ENCODE measurements around the gene SYTL3.
"Not testable (repeated sequence)": the region's sequence is repeated elsewhere in the genome, so short reads cannot be mapped to it uniquely, and the experiment has no call there.

Gene SYTL3, protein sequence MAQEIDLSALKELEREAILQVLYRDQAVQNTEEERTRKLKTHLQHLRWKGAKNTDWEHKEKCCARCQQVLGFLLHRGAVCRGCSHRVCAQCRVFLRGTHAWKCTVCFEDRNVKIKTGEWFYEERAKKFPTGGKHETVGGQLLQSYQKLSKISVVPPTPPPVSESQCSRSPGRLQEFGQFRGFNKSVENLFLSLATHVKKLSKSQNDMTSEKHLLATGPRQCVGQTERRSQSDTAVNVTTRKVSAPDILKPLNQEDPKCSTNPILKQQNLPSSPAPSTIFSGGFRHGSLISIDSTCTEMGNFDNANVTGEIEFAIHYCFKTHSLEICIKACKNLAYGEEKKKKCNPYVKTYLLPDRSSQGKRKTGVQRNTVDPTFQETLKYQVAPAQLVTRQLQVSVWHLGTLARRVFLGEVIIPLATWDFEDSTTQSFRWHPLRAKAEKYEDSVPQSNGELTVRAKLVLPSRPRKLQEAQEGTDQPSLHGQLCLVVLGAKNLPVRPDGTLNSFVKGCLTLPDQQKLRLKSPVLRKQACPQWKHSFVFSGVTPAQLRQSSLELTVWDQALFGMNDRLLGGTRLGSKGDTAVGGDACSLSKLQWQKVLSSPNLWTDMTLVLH

DNA sequence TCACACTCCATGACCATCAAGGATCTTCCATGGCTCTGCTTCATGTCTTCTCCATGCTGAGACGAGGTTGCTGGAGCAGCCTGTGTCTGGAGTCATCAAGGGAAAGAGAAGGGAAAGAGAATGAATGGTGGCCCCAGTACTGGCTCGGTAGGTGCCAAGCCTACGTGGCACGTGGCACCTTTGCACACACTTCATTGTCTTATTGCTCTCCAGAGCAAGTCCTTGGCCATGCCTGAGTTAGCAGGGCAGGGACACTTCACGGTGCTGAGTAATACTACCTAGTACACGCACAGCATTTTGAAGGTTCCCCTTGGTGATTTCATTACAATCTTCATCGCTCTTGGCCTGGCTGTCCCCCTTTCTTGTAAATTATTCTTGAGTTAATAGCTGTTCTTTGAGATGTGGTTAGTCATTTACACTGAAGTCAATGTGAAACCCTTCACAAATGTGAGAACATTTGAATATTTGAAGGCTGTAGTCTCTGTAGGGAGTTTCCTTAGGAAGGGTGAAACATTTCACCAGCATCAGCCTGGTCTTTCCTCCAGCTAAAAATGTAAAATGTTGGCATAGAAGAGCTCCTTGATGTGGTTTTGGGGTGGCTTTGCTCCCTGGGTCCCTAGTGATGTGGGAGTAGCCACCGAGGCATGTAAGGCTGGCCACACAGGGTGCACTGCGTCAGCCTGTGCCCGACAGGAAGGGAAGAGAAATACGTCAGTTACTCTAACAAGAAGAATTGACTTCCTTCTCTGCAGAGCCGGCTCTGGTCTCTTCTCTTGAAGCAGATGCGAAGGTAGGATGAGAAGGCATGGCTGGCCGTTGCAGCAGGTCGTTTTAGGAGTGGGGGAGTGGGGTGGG is at the start of gene SYTL3:
Gene SYTL3 (plus strand): TSS at position 766 of the 855 bp plus-strand sequence. CDS start 13,215 bp downstream, outside the sequence.
- DNase-seq, result peak; percentile 62 to 74

DNA sequence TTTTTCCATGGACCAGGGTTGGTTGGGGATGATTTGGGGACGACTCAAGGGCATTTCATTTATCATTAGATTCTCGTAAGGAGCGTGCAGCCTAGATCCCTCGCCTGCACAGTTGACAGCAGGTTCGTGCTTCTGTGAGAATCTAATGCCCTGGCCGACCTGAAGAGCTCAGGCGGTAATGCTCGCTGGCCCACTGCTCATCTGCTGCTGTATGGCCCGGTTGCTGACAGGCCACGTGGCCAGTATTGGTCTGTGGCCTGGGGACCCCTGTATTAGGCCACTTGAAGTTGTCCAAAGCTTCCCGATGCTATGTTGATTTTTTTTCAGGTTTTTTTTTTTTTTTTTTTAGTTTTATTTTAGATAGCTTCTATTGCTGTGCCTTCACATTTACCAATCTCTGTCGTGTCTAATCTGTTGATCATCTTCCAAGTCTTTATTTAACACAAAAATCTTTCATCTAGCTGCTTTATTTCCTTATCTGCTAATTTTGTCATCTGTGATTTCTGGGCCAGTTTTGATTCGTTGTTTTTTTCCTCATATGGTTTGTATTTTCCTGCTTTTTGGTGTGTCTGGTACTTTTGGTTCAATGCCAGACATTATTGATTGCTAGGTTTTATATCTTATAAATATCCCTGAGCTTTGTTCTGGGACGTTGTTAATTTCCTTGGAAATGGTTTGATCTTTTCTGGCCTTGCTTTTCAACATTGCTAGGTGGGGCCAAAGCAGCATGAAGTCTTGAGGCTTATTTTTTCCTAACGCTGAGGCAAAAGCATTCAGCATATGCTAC is 46.4 kb upstream of the SYTL3 start:
- no peak for DNase-seq

DNA sequence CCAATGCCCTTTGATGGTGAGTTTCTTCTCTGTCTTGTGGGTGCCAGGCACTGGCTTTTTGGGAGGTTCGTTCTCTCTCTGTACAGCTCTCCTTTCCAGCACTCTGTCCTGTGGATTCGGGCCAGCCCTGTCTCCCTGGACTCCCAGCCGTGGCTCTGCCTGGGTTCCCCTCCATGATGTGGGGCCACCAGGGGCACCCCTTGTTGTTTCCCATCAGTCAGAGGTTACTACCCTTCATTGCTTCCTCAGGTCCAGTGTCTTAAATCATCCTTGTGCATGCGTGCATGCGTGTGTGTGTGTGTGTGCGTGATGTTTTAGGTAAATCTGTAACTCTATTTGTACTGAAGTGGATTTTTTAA is 45.8 kb upstream of the SYTL3 start:
- DNase-seq, result no peak

DNA sequence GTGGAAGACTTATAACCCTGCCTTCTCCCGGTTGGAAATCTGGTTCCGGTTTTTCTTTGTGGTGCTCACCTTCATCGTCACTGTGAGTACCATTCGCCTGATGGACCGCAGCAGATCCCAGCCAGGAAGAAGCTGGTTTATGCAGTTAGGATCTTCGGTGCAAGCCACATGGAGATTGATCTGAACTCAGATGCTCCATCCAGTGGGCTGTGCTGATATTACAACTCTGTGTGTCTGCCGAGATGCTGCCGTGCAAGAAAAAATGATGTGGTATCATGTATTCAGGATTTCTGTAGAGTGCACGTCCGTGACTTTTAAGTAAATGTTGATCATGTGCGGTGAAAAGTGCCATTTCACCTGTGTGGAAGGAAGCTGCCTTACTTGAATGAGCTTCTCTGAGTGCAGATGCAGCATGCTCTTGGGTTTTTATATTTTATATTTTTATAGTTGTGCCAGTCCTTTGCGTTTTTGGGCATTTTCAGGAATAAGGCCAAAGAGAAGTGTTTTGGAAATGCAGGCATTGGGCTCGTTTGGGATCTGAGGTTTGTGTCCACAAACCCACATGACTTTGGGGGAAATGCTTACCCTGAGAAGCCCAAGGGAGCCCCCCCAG is 44.5 kb upstream of the SYTL3 start:
- peak; percentile 41 to 57 for DNase-seq

DNA sequence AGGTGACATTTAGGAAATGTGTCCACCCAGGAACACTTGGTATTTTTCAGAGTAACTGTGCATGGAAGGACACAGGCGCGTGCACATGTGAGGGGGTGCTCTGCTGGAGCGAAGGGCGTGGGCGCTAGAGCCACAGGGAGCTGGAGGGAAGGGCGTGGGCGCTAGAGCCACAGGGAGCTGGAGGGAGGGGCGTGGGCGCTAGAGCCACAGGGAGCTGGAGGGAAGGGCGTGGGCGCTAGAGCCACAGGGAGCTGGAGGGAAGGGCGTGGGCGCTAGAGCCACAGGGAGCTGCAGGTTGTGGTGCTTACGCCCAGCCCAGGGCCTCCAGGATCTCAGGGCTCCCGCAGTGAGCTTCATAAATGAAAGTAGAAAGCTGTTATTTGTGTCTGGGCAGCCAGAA is 43.8 kb upstream of the SYTL3 start:
- not testable (repeated sequence) for DNase-seq

DNA sequence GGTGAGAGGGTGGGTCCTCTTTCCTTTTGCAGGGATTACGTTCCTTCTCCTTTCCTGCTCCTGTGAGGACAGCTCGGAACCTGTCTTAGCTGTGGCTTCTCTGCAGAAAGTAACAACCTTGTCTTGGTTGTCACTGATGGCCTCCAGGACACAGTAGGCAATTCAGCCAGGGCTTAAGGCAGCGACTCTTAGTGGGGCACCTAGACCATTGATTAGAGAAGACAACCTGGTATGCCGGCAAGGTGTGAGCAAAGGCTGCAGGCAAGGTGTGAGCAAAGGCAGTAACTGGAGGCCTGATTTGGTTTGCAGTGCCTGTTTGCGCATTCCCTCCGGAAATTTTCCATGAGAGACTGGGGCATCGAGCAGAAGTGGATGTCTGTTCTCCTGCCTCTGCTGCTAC is 42.9 kb upstream of the SYTL3 start:
- no peak for DNase-seq

DNA sequence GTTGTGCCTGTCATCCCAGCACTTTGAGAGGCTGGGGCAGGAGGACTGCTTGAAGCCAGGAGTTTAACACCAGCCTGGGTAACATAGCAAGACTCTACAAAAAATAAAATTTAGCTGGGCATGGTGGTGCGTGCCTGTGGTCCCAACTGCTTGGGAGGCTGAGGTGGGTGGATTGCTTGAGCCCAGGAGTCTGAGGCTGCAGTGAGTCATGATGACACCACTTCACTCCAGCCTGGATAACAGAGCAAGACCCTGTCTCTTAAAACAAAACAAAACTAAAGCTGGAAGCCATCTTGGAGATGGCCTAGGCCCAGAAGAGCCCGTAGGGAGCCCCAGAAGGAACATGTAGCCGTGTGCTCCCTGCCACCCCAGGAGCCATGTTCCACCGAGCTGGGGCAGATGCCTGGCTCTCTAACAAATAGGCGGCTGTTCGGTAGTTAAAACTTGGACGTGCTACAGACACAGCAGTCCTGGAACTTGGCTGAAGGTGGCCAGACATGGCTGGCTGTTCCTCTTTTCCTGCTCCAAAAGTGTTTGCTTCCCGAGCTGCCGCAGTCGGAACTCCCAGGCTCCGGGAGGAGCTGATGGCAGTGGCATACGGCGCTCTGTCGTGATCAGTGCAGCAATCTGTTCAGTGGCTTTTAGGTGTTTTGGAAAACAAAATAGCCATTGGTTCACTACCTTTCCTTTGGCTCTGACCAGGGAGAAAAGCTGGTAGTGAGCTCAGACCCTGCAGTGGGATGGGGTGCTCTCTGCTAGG is 42.3 kb upstream of the SYTL3 start:
- DNase-seq, result no peak

DNA sequence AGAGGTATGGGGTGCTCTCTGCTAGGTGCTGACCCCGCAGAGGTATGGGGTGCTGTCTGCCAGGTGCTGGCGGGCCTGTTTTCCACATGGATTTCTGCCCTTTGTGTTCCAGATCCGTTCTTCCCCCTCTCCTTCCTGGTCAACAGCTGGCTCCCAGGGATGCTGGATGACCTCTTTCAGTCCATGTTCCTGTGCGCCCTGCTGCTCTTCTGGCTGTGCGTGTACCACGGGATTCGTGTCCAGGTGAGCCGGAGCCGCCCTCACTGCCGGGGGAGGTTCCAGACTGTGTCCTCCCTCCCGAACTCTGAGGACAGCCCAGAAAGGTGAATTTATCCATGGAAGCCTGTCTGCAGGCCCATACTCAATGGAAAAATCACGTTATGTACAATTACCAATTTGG is 41.6 kb upstream of the SYTL3 start:
- no peak for DNase-seq

DNA sequence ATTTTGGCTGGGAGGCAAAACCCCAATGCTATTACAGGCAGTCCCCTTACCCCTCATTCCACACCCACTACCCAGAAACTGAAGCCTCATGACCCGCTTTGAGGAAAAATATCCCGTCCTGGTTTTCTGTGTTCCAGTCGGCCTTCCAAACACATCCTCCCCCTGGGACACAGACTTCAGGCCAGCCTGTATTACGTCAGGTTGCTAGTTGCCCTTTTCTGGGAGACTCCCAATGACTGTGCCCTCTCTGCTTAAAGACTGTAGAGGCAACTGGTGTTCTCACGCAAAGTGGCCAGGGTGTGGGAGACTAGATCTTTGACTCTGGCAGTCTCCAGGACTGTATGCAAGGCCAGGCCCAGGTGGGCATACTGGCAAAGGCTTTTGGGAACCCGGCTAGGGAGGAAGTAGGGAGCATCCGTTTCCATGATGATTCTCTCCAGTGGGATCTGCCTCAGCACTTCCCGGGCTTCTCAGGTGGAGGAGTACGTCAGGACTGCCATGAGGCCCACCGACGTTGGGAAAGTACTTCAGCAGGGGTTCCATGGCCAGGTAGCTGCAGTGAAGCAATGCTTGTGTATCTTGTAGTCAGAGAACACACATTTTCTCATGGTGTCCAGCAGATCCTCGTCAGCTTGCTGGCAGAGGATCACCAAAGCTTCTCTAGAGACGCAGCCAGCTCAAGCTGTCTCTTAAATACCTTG is 40.2 kb upstream of the SYTL3 start:
- no peak for DNase-seq

DNA sequence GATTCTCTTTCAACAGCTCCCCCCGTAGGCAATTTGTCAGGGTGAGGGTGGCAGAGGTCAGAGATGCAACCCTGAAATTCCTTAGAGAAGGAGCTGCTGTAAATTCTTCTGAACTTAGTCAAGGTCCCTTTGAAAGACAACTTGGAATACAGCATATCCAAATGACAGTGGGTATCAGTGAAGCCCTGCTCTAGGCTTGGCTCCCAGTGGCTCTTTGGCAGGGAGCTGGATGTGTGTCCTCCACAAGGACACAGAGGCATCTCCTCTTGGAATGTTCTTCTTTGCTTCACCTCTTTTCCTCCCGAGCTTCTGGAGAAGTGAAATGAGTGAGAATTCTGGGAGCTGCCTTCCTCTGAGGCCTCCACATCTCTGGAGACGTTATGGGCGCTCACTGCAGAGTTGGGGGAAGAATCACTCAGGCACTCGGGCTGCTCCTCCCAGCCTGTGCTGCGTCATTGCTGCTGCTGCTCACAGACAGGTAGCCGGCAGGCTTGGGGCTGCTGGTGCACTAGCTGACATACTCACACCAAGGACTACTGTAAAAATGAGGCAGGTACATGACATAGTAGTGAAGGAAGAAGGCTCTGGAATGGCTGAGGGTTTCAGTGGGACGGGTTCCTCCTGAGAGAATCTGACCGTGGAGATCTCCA is 39.4 kb upstream of the SYTL3 start:
- DNase-seq, result no peak

DNA sequence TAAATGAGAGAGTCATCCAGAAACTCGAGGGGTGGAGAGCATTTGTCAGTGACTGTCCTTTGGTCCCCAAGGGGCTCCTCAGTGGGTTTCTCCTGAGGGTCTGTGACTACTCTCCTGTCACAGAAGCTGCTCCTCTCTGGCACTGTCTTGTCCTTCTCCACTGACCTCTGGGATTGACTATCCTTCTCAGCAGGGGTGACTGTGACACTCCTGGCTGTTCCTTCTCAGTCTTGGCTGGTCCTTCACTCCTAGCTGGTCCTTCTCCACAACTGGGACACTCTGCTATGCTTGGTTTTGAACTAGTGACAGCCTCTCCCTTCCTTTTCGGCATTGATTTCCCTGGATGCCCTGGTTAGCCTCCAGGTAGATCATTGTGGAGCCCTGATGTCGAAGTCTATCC is 38.8 kb upstream of the SYTL3 start:
- DNase-seq, result no peak

DNA sequence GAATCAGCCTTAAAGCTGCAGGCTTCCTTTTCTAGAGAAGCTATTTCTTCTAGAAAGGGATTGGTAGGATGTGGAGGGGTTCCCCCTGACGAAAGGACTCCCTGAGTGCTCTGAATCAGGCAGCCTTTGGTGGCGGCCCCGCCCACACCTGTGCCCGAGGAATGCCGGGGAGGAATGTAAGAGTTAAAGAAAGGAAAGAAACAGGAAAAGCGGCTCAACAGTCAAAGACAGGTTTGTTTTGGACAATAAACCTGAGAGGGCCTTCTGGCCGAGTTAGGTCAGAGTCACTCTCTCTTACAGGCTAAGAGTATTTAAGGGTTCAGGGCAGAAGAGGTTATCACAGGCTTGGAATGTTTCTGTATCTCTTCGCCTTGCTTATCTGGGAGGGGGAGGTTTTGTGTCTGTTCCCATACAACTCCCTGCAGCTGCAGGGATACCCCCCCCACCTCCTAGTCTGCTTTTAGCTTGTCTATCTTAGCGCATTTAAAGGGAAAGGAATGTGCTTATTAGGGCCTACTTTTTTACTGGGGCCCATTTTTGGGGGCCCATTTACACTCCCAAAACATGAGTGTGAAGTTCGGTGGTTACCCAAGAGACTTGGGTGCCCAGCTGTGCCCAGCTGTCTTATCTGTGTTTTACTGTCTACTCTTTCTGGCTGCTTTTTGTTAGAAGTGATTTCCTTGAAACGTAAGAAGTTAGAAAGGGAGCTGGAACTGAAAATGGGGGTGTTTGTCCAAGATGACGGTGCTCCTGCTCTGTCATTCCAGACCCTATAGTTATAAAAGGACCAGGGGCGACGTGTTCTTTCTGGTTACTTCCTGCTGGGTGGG is 38.1 kb upstream of the SYTL3 start:
- DNase-seq, result no peak

DNA sequence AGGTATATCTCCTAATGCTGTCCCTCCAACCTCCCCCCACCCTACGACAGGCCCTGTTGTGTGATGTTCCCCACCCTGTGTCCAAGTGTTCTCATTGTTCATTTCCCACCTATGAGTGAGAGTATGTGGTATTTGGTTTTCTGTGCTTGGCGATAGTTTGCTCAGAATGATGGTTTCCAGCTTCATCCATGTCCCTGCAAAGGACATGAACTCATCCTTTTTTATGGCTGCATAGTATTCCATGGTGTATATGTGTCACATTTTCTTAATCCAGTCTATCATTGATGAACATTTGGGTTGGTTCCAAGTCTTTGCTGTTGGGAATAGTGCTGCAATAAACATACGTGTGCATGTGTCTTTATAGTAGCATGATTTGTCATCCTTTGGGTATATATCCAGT is 35.2 kb upstream of the SYTL3 start:
- not testable (repeated sequence) for DNase-seq

DNA sequence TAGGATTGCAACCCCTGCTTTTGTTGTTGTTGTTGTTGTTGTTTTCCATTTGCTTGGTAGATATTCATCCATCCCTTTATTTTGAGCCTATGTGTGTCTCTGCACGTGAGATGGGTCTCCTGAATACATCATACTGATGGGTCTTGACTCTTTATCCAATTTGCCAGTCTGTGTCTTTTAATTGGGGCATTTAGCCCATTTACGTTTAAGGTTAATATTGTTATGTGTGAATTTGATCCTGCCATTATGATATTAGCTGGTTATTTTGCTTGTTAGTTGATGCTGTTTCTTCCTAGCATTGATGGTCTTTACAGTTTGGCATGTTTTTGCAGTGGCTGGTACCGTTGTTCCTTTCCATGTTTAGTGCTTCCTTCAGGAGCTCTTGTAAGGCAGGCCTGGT is 31.6 kb upstream of the SYTL3 start:
- not testable (repeated sequence) for DNase-seq

DNA sequence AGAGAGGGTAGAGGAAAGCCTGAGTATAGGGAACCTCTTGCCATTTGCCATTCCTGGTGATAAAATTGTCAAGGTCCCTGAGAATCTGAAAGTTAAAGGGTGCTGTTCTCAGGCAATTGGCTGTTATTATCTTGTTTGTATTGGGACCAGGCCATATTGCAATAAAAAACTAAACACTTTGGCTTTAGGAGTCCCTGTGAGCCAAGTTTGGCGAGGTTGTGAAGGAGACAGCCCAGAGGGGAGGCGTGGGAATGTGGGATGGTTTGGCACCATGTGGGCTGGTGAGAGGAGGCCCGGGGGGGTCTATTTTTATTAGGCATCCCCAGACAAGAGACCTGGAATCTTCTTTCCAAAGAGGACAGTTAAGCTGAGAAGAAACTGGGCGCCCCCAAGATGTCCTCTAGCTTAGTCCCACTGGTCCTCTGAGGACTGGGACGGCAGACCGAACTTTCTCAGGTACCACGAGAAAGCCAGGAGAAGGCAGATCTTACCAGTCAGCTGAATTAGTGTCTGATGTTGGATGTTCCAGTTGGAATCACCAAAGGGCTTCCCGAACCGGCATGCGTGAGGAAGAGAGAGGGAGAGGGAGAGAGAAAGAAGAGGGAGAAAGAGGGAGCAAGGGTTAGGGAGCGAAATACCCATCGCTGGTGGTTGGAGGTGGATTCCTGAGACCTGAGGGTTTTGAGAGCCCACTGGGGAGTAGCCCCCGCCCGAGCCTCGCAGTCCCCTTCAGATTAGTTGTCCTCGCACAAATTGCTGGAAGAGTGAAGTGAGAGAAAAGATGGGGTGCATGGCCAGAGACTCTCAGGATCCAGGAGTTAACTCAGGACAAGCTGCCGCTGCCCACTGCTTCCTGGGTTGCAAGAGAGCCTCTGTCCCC is 29.7 kb upstream of the SYTL3 start:
- no peak for DNase-seq

DNA sequence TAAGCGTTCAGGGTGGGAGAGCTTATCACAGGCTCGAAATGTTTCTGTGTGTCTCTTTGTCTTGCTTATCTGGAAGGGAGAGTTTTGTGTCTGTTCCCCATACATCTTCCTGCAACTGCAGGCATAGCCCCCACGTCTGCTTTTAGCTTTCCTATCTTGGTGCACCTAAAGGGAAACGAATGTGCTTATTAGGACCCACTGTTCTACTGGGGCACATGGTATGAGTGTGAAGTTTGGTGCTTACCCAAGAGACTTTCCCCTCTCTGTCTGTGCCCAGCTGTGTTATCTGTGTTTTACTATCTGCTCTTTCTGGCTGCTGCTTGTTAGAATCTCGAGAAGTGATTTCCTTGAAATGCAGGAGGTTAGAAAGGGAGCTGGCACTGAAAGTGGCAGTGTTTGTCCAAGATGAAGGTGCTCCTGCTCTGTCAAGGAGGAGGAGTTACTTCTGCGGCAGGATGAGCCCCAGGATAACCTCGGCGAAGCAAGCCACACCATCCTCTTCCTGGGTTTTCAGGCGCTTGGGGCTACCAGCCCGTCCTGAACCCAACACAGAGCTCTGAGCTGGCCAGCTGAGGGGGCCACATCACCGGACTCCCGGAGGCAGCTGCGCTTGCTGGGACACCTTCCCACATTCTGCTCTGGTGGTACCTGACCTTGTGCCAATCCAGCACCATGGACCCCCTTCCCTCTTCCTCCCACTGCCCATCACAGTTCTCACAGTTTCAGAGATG is 28.7 kb upstream of the SYTL3 start:
- DNase-seq, result no peak

DNA sequence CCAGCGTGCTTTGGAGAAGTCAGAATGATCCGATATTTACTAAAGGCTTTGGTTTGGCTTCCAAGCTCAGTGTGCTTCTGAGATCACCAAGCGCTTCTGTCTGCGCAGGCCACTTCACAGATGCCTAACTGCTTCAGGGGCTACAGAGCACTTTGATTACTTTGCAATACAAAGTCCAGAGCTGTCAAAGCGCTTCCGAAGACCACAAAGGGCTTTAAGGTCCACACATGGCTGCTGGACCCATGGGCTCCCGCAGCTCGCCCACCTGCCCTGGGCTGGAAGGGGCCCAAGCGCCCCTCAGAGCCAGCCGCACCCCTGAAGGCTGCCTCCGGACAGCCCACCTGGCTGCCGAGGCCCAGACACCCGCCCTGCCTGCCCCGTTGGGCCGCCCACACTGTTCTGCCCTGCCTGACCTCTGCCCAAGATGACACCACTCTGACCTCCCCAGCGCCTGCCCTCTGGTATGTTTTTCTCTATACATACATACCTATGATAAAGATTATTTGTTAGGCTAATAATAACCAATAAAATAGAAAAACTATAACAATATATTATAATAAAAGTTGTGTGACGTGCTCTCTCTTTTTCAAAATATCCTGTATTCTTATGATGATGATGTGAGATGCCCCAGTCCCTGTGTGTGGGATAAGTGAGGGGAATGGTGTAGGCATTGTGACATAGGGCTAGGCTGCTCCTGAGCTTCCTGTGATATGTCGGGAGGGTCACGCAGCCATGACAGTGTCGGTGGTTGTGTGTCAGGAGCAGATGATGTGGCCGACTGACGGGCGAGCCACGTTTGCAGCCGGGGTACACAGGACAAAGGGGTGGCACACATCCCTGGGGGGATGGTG is 27.9 kb upstream of the SYTL3 start:
- DNase-seq, result no peak
